HFFc6 (cell line): ENCODE data around the gene ATP6V1G3. TPM values are rescaled to one million over a fixed set of nuclear protein-coding genes. Genes with fewer than 3 reads are reported as not detected.

Experiments
- DNase-seq: peaks from one replicate; pipeline ENCODE4 v3.0.0-alpha.2; 2018
- H3K27ac Mint-ChIP-seq: 2 replicates; pipeline ENCODE4 v1.8.0; 2020; ENCODE audit warnings: mild to moderate bottlenecking, mixed read lengths
- H3K27me3 Mint-ChIP-seq: 2 replicates; pipeline ENCODE4 v1.8.0; 2021; ENCODE audit warnings: mild to moderate bottlenecking, moderate library complexity, mixed read lengths; ENCODE audit not compliant: insufficient read depth
- H3K36me3 Mint-ChIP-seq: 2 replicates; pipeline ENCODE4 v1.8.0; 2021; ENCODE audit warnings: low read depth, mixed read lengths
- H3K4me1 Mint-ChIP-seq: 2 replicates; pipeline ENCODE4 v1.8.0; 2020; ENCODE audit warnings: low read depth, mixed read lengths
- H3K4me3 Mint-ChIP-seq: 2 replicates; pipeline ENCODE4 v1.8.0; 2020; ENCODE audit warnings: mild to moderate bottlenecking, moderate library complexity, mixed read lengths
- H3K9me3 Mint-ChIP-seq: 2 replicates; pipeline ENCODE4 v1.8.0; 2020; ENCODE audit warnings: mild to moderate bottlenecking, mixed read lengths
- total RNA-seq, 6 experiments: library from RNA; stranded (reverse); fragmentation: NEBNext Ultra II Directional; extraction: Animal tissue kit (Norgen Biotek cat#: 25700); gene quantifications; 2 replicates in 1 of 6; 3 replicates in 5 of 6; pipeline ENCODE4 v1.2.3, GENCODE V29; 2021
- TF ChIP-seq, protein P1 (sequence below): fragments of 200-600 bp; sonication (generic); IDR thresholded peaks from 2 replicates; pipeline ENCODE4 v1.5.0; 2021; ENCODE audit warnings: antibody characterized with exemption, mild to moderate bottlenecking

Gene ATP6V1G3
- total RNA-seq, 6 experiments from 2014 or later: 0.76 to 1.9 (median 0.95) TPM

DNA sequence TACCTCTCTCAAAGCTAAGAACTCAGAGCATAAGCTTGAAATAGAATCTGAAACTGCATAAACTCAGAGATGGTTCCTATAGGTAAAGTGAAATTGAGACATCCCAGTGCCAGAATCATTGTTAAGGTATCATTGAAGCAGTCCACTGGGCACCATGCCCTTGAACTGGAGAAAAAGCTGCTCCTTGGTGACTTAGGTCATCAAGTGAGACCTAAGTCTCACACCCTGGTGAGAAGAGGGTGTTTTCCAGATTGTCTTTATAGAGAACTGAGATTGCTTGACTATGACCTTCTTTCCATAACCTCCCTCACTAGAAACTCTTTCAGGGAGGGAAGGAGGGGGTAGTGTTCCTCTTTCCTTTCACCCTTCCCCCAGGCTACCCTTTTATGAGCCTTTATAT is 9.4 kb upstream of the ATP6V1G3 start:
- H3K27me3 Mint-ChIP-seq: no peaks in the 10 kb centered on the region
- peaks cover 7% of the 10 kb centered on the region; the same call in 1 of the 2 replicates for H3K9me3 Mint-ChIP-seq
- no peaks in the 10 kb centered on the region; the same call in 1 of the 2 replicates for H3K4me1 Mint-ChIP-seq
- TF ChIP-seq, protein P1, sequence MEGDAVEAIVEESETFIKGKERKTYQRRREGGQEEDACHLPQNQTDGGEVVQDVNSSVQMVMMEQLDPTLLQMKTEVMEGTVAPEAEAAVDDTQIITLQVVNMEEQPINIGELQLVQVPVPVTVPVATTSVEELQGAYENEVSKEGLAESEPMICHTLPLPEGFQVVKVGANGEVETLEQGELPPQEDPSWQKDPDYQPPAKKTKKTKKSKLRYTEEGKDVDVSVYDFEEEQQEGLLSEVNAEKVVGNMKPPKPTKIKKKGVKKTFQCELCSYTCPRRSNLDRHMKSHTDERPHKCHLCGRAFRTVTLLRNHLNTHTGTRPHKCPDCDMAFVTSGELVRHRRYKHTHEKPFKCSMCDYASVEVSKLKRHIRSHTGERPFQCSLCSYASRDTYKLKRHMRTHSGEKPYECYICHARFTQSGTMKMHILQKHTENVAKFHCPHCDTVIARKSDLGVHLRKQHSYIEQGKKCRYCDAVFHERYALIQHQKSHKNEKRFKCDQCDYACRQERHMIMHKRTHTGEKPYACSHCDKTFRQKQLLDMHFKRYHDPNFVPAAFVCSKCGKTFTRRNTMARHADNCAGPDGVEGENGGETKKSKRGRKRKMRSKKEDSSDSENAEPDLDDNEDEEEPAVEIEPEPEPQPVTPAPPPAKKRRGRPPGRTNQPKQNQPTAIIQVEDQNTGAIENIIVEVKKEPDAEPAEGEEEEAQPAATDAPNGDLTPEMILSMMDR: no peak
- DNase-seq: no peak
- peaks cover 11% of the 10 kb centered on the region for H3K36me3 Mint-ChIP-seq
- H3K4me3 Mint-ChIP-seq: no peak overlapping the region
- no peak overlapping the region for H3K27ac Mint-ChIP-seq

DNA sequence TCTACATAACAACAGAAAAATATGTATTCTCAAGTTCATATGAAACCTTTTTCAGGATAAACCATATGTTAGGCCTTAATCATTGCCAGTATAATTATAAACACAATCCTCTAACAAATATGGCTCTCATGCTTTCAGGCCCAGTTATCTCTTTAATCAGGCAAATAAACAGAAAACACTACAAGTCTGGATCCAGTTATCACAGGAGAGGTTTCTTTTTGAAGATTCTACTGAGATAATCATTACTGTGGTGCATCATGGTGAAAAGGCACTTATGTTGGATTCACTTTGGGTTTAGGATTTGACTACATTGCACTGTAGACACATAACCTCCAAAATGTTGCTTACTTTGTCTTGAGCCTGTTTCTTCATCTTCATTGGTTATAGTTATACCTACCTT is 8.4 kb upstream of the ATP6V1G3 start:
- H3K36me3 Mint-ChIP-seq: peaks cover 11% of the 10 kb centered on the region
- TF ChIP-seq, protein P1: no peak
- H3K4me3 Mint-ChIP-seq: no peak overlapping the region
- no peak overlapping the region for H3K27ac Mint-ChIP-seq
- H3K27me3 Mint-ChIP-seq: no peaks in the 10 kb centered on the region
- peaks cover 7% of the 10 kb centered on the region; the same call in 1 of the 2 replicates for H3K9me3 Mint-ChIP-seq
- no peak for DNase-seq
- H3K4me1 Mint-ChIP-seq: peaks cover 5% of the 10 kb centered on the region

DNA sequence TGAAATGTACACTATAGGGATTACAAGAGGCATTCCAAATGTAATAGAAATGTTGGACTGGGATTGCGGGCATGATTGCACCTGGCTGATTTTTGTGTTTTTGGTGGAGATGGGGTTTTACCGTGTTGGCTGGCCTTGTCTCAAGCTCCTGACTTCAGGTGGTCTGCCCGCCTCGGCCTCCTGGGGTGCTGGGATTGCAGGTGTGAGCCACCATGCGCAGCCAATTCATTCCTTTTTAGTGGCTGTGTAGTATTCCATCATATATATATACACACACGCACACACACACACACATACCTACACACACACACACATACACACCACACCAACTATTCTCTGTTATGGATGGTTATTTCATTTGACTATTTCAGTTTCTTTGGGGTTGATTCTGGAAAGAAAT is 4.7 kb upstream of the ATP6V1G3 start:
- Mint-ChIP-seq H3K9me3 (peaks cover 7% of the 10 kb centered on the region; the same call in 1 of the 2 replicates), H3K36me3 (peaks cover 11% of the 10 kb centered on the region), H3K4me1 (peaks cover 27% of the 10 kb centered on the region), H3K4me3 (no peak overlapping the region), H3K27ac (no peak overlapping the region), H3K27me3 (no peaks in the 10 kb centered on the region)
- TF ChIP-seq, protein P1: no peak
- DNase-seq: no peak

DNA sequence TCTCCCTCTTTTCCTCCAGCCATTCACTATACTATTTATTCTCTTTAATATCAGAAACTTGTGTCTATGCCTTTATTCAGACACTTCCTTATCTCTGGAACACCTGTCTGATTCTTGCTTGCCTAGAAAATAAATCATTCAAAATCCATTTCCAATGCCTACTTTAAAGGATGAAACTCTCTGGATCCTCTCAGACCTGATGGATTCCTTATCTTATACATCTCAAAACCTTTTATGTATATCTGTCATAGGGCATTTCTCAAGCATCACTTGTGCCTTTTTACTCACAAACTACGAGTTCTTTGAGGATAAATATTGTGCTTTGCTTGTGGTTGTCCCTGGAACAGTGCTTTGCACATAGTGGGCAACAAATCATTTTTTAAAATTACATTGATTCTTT is 3.8 kb upstream of the ATP6V1G3 start:
- Mint-ChIP-seq H3K9me3 (peaks cover 7% of the 10 kb centered on the region; the same call in 1 of the 2 replicates), H3K4me3 (no peak overlapping the region), H3K27ac (no peak overlapping the region), H3K27me3 (no peaks in the 10 kb centered on the region), H3K36me3 (peaks cover 11% of the 10 kb centered on the region), H3K4me1 (peaks cover 27% of the 10 kb centered on the region)
- no peak for DNase-seq
- TF ChIP-seq, protein P1: no peak

DNA sequence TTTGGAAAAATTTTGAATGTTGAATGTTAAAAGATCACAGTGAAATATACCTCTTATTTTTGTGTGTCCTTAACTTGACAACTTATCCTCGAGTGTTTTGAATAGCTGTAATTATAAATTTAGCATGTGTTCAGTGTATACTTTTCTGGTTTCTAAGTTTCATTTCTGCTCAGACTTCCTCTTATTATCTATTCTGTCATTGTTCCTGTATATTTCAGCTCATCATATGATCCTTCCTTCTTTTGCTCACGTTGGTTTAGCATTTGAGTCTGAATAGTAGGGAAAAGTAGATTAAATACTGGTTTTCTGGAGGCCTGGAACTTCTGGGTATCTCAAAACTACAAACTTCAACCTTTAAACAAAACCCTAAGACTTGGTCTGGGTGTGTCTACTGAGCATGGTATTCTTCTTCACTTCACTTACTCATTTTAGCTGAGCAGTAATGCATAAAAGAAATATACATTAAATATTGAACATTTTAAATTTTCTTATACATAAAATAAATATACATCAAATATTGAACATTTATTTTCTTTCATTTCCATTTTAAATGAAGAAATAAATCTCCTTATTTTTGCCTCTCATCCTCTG is 3.3 kb upstream of the ATP6V1G3 start:
- Mint-ChIP-seq H3K36me3 (peaks cover 11% of the 10 kb centered on the region), H3K27me3 (no peaks in the 10 kb centered on the region), H3K4me1 (peaks cover 27% of the 10 kb centered on the region), H3K9me3 (peaks cover 7% of the 10 kb centered on the region; the same call in 1 of the 2 replicates), H3K4me3 (no peak overlapping the region), H3K27ac (no peak overlapping the region)
- DNase-seq: no peak
- TF ChIP-seq, protein P1: no peak
